ENCODE data around the gene PSMA1.

DNA sequence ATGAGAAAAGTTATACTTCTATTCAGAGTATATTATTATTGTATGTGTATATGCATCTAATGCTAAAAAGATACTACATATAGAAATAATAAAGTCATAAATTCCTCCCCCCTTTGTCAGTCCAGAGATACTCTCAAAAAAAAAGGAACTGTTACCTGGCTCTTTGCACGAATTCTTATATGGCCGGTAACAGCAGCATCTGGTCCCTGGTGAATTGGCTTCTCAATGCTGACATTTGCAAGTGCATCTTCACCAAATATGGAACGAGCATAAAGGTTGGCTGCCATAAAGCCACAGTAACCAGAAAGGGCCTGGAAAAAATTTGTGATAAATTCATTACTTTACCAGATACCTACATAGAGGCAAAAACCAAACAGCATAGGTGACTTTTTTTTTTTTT lies 61.8 kb downstream of the PSMA1 start:
- no peak for TF ChIP-seq CTCF (IDR thresholded peaks at IDR 0.05)
- no peak for TF ChIP-seq ESRRA (IDR thresholded peaks at IDR 0.05; ENCODE audit: borderline replicate concordance, low read length)
- TF ChIP-seq CHD4 (IDR thresholded peaks at IDR 0.05; ENCODE audit: borderline replicate concordance), result no peak
- TF ChIP-seq BHLHE40 (IDR thresholded peaks at IDR 0.05; ENCODE audit: low read depth, low read length), result no peak
- TF ChIP-seq FOXS1 (CRISPR knock-in tag; IDR thresholded peaks at IDR 0.05), result no peak
- TF ChIP-seq ZSCAN20 (CRISPR knock-in tag; IDR thresholded peaks at IDR 0.05), result no peak
- no peak for TF ChIP-seq NR3C1 (IDR thresholded peaks at IDR 0.05)
- no peak for TF ChIP-seq POLR2A (IDR thresholded peaks at IDR 0.05; ENCODE audit: low read length)
- no peak for TF ChIP-seq CEBPB (IDR thresholded peaks at IDR 0.05)
- no peak for TF ChIP-seq MYC (IDR thresholded peaks at IDR 0.05; ENCODE audit: borderline replicate concordance, low read length)
- TF ChIP-seq NFE2L2 (conservative IDR thresholded peaks at IDR 0.05; ENCODE audit: low read length), result no peak
- no peak for TF ChIP-seq CBX2 (IDR thresholded peaks at IDR 0.05; ENCODE audit: borderline replicate concordance, low read depth)

Measured in A549 (cell line).